GM21526 (cell line): ENCODE measurements around the gene PFKFB3.
"Not testable (repeated sequence)": the region's sequence is repeated elsewhere in the genome, so short reads cannot be mapped to it uniquely, and the experiment has no call there.

Experiments used
- ATAC-seq: cut with Tn5 transposase; IDR thresholded peaks from one replicate; pipeline ENCODE4 v1.9.1; 2021; ENCODE audit warnings: moderate library complexity; ENCODE audit not compliant: unreplicated experiment, low FRiP score

The PFKFB3 gene

GRCh38 chr10:6202684-6203330 is at the start of gene PFKFB3:
Gene PFKFB3, plus strand, starts transcription at chr10:6202932. Its CDS starts 329 bp downstream, at chr10:6203261.
- peak; percentile 65 for ATAC-seq

GRCh38 chr10:6153845-6154244 is 48.9 kb upstream of the PFKFB3 start:
- no peak for ATAC-seq

GRCh38 chr10:6154566-6154965 is 48.2 kb upstream of the PFKFB3 start:
- ATAC-seq: no peak

GRCh38 chr10:6158276-6158675 is 44.5 kb upstream of the PFKFB3 start:
- ATAC-seq: no peak

DNA sequence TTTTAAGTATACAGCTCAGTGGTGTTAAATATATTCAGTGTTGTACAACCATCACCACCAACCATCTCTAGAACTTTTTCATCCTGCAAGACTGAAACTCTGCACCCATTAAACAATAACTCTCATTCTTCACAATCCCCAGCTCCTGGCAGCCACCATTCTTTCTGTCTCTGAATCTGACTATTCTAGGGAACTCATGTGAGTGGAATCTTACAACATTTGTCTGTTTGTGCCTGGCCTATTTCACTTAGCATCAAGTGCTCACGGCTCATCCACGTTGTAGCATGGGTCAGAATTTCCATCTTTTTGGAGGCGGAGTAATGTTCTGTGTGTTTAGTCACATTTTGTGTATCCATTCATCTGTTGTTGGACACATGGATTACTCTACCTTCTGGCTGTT is 40.8 kb upstream of the PFKFB3 start:
- no peak for ATAC-seq

GRCh38 chr10:6162589-6163356 is 40.0 kb upstream of the PFKFB3 start:
- ATAC-seq: no peak

DNA sequence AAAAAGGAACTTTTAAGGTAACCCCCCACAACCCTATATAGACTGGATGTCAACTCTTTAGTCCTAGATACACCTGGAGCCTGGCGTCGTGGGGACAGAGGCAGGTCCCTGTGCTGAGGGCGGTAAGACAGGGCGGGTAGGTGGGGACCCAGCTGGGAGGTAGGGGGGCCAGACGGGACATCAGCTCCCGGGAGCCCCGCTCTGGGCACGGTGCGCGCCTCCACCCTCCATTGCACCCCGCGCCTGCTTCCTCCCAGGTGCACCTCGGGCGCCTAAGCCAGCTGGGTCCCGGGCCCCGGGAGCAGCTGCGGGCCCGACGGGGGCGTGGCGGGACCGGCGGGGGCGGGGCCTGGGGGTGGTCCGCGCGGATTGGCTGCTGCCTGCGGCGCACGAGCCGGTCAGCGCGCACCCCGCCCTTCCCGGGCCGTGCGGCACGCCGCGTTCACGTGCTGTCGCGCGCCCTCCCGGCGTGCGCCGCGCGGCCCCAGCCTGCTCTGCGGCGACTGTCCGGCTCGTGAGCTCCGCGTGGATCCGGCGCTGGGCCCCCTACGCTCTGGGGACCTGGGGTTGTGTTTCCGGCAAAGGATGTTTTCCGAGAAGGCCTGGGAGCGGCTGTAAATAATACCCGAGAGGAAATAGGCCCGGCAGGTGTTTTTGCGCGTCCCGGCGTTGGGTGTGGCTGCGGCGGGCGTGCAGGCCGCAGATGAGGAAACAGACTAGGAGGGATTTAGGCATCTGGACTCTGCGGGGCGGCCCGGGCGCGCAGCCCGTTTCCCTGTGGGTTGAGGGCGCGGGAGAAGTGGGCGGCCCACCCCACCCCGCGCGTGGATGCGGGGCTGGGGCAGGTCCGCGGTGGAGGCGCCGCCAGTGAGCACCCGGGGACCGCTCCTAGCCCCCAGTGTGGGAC is 39.1 kb upstream of the PFKFB3 start:
- peak; percentile 94 for ATAC-seq

GRCh38 chr10:6164271-6165095 is 38.2 kb upstream of the PFKFB3 start:
- ATAC-seq: peak; percentile 2

GRCh38 chr10:6165221-6165725 is 37.5 kb upstream of the PFKFB3 start:
- ATAC-seq: no peak

DNA sequence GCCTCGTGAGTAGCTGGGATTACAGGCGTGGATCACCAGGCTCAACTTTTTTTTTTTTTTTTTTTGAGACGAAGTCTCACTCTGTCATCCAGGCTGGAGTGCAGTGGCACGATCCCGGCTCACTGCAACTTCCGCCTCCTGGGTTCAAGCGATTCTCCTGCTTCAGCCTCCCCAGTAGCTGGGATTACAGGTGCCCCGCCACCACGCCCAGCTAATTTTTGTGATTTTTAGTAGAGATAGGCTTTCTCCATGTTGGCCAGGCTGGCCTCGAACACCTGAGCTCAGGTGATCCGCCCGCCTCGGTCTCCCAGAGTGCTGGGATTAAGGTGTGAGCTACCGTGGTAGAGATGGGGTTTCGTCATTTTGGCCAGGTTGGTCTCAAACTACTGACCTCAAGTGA is 36.8 kb upstream of the PFKFB3 start:
- ATAC-seq: not testable (repeated sequence)

GRCh38 chr10:6167456-6167855 is 35.3 kb upstream of the PFKFB3 start:
- no peak for ATAC-seq

- no peak for ATAC-seq
Measured at GRCh38 chr10:6168084-6168483, 34.6 kb upstream of the PFKFB3 start.

DNA sequence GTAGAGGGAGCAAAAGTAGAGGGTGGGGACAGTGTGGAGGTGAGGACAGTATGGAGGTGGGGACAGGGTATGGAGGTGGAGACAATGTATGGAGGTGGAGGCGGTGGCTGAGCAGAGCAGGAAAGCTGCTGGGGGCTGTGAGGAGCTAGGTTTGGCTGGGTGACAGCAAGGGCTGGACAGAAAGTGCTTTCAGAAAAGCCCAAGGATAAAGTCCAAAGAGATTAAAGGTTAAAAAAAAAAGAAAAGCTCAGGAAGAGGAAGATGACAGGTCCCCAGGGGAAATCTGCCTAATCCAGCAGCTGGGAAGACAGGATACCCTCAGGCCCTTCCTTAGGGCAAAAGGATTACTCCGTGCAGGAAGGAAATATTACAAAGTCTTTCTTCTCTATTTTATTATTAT is 32.1 kb upstream of the PFKFB3 start:
- ATAC-seq: no peak

GRCh38 chr10:6171881-6172695 is 30.6 kb upstream of the PFKFB3 start:
- ATAC-seq: no peak

DNA sequence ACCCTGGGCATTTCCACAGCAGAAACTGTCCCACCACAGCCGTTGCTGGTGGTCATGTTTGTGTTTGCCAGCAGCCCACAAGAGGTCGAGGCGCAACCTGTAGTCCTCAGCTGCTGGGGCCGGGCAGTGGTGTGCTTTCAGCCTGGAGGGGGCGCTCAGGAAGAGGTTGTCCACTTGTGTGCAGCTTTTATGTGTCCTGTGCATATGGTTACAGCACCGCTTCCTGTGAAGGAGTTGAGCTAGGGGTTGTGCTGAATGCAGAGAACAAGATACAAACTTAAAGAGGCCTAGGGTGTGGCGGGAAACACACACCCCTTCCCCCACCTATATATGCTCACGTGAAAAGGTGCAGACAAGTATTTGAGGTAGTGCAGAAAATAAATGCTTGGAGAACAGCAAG is 29.5 kb upstream of the PFKFB3 start:
- no peak for ATAC-seq

GRCh38 chr10:6174201-6174874 is 28.4 kb upstream of the PFKFB3 start:
- no peak for ATAC-seq

GRCh38 chr10:6175329-6176055 is 27.2 kb upstream of the PFKFB3 start:
- ATAC-seq: no peak

DNA sequence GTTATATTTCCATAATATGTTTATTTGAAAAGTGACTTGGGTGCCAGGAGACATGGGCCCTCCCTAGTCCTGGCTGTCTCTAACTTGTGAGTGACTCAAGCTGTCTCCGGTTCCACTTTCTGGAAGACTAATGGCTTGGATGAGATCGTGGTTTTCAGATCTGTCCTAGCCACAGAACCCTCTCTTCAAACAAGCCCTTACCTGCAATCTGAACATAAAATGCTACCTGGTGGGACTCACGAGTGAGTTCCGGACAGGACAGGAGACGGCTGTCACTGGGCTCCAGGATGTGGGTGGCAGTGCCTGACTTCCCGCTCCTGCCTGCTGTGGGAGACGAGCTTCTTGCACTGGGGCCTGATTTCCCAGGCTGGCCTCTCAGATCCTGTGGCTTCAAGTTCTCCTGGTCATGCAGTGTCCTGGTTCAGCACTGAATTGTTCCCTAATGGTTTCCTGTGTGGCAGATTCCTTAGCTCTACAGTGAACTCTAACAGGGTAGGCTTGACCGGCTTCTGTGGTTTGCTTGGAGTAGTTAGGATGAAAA is 26.0 kb upstream of the PFKFB3 start:
- no peak for ATAC-seq
